Measurements from ENCODE around the gene SGMS1.

DNA sequence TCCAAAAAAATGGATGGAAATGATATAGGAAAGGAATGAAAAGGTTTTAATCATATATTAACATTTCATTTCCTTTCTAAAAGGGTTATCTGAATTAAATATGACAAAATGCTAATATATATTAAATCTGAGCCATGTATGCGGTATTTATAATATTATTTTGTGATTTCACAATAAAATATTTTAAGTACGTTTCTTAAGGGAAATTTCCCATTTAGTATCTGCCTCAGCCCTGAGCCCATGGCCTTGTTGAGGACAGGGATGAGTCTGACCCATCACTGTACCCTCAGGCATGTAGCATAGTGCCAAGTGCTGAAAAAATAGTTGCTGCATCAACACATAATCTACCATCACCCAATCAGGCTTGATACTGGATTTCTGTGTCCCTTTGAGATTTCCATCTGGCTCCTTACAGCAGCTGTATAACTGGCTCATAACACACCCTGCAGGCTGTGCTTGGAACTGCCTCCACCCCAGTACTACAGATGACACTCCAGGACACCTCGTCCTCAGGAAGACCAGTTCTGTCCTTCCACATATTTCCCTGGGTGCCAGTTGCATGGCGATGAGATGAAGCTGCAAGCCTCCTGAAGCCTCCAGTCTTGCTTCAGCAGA is 313.1 kb downstream of the SGMS1 start:
- TF ChIP-seq, protein P1, sequence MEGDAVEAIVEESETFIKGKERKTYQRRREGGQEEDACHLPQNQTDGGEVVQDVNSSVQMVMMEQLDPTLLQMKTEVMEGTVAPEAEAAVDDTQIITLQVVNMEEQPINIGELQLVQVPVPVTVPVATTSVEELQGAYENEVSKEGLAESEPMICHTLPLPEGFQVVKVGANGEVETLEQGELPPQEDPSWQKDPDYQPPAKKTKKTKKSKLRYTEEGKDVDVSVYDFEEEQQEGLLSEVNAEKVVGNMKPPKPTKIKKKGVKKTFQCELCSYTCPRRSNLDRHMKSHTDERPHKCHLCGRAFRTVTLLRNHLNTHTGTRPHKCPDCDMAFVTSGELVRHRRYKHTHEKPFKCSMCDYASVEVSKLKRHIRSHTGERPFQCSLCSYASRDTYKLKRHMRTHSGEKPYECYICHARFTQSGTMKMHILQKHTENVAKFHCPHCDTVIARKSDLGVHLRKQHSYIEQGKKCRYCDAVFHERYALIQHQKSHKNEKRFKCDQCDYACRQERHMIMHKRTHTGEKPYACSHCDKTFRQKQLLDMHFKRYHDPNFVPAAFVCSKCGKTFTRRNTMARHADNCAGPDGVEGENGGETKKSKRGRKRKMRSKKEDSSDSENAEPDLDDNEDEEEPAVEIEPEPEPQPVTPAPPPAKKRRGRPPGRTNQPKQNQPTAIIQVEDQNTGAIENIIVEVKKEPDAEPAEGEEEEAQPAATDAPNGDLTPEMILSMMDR (IDR thresholded peaks at IDR 0.05), result peak in 1 of 3 experiments; percentile 32
- TF ChIP-seq POLR2A (IDR thresholded peaks at IDR 0.05; ENCODE audit: low read depth) (no peak), EP300 (IDR thresholded peaks at IDR 0.05) (no peak)
